Lower leg skin (tissue), 3 donors: ENCODE measurements around the gene ELOA.

Experiments
- CTCF ChIP-seq, 3 donors: fragments of 450-650 bp; IDR thresholded peaks; one replicate each; pipeline ENCODE4 v1.5.1; 2016; ENCODE audit warnings: antibody characterized with exemption in 3 of 3, mild to moderate bottlenecking in 3 of 3, moderate library complexity in 2 of 3
- POLR2A ChIP-seq, 2 donors: fragments of 450-650 bp; IDR thresholded peaks; one replicate each; pipeline ENCODE4 v1.6.1; 2016 to 2017; ENCODE audit warnings: antibody characterized with exemption in 2 of 2, mild to moderate bottlenecking in 1 of 2, moderate library complexity in 1 of 2

DNA sequence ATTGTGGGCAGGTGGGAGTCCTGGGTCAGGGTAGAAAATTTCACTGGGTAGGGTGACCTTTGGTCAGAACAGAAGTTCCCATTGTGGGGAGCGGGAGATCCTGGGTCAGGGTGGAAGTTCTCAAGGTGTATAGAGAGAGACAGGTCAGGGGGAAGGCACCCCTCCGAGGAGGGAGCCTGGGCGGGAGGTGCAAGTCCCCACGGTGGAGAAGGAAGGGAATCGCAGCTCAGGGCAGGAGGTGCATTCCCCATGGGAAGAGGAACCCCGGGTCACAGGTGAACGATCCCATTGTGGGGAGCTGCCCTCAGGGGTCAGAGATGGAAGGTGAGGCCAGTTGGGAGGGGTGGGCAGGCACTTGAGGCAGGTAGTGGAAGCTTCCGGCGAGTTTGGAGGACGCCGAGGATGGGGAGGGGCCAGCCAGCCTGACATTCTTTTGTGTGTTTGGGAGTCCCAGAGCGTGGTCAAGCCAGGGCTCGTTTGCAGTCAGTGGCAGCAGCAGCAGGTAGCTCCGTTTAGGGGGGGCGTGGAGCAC lies 48.3 kb downstream of the ELOA start:
- TF ChIP-seq CTCF (IDR thresholded peaks at IDR 0.05) (no peak), POLR2A (IDR thresholded peaks at IDR 0.05) (no peak)
